ES-I3 (cell line): ENCODE measurements around the gene NUBPL.
"Not testable (repeated sequence)": the region's sequence is repeated elsewhere in the genome, so short reads cannot be mapped to it uniquely, and the experiment has no call there.

ENCODE experiments used
- H3K36me3 ChIP-seq: 2 replicates; pipeline ENCODE4 v1.6.1; 2013; ENCODE audit warnings: mild to moderate bottlenecking, low read length, control low read depth, moderate library complexity; ENCODE audit not compliant: insufficient read depth
- H3K4me1 ChIP-seq: 2 replicates; pipeline ENCODE4 v1.6.1; 2013; ENCODE audit warnings: mild to moderate bottlenecking, control low read depth, low read length; ENCODE audit not compliant: insufficient read depth
- H3K9ac ChIP-seq: 2 replicates; pipeline ENCODE4 v1.6.1; 2013; ENCODE audit warnings: low read depth, mild to moderate bottlenecking, low read length, moderate library complexity
- H3K9me3 ChIP-seq: 2 replicates; pipeline ENCODE4 v1.6.1; 2013; ENCODE audit warnings: mild to moderate bottlenecking, low read length, moderate library complexity; ENCODE audit not compliant: control insufficient read depth, insufficient read depth

The NUBPL gene

DNA sequence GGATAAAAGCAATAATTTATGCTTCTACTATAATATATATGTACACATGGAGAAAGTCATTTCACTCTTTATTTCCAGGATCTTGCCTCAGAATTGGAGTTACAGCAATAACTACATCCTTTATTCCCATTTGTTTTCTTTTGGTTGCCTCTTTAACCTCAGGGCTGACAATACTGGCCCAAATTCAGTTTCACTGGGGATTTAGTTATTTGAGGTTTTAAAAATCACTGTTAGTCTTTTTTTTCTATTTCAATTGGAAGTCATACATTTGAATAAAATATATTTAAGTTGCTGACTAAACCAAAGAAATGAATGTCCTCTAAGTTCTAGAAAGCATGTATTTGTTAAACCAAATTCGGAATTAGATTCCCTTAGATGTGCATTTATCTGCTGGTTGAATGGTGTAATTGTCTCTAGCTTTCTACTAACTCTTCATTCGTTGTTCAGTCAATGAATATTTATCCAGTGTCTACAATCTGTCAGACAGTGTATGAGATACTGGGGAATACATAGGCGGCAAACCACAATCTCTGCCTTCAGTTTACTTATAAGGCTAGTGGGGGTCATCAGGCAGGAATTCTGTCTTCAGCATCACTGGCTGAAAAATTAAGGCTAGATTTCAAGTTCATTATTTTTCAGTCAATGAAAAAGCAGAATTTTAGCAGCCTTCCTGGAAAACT is 325.1 kb downstream of the NUBPL start:
- peaks cover 3% of the 10 kb centered on the region; the same call in 1 of the 2 replicates for H3K4me1 ChIP-seq
- no peak overlapping the region for H3K9ac ChIP-seq
- H3K36me3 ChIP-seq = no peaks in the 10 kb centered on the region
- no peaks in the 10 kb centered on the region for H3K9me3 ChIP-seq

DNA sequence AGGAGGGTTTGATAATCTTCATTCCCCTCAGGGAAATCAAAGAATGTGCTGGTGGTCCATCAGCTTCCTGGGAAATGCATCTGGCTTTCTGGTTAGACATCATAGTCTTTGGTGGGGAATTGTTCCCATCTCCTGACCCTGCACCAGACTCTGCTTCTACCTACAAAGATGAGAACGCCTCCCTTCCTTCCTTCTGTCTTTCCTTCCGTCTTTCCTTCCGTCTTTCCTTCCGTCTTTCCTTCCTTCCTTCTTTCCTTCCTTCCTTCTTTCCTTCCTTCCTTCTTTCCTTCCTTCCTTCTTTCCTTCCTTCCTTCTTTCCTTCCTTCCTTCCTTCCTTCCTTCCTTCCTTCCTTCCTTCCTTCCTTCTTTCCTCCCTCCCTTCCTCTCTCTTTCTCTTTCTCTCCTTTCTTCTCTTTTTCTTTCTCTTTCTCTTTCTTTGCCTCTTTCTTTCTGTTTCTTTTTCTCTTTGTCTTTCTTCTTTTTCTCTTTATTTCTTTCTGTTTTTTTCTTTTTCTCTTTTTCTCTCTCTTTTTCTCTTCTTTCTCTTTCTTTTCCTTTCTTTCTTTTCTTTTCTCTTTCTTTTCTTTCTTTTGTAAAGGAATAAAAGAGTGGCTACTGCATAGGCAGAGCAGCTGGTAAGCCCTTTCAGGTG is 326.9 kb downstream of the NUBPL start:
- no peaks in the 10 kb centered on the region for H3K9me3 ChIP-seq
- no peak overlapping the region for H3K9ac ChIP-seq
- H3K36me3 ChIP-seq = no peaks in the 10 kb centered on the region
- peaks cover 5% of the 10 kb centered on the region for H3K4me1 ChIP-seq

DNA sequence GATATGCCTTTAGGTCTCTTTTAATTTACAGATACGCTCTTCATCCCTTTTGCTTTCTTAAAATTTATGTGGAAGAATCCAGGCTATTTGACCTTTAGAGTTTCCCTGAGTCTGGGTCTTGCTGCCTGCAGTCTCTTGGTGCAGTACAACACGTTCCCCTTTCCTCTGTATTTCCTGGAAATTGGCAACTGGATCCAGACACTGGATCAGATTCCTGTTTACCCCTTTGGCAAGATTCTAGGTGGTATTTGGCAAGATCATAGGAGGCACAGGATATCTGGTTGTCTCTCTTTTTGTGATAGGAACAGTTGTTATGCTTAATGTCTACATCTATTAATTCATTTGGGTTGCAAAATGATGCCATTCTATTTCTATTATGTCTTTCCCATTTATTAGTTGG is 328.1 kb downstream of the NUBPL start:
- no peak overlapping the region for H3K9ac ChIP-seq
- H3K36me3 ChIP-seq = no peaks in the 10 kb centered on the region
- H3K9me3 ChIP-seq = no peaks in the 10 kb centered on the region
- peaks cover 14% of the 10 kb centered on the region for H3K4me1 ChIP-seq

DNA sequence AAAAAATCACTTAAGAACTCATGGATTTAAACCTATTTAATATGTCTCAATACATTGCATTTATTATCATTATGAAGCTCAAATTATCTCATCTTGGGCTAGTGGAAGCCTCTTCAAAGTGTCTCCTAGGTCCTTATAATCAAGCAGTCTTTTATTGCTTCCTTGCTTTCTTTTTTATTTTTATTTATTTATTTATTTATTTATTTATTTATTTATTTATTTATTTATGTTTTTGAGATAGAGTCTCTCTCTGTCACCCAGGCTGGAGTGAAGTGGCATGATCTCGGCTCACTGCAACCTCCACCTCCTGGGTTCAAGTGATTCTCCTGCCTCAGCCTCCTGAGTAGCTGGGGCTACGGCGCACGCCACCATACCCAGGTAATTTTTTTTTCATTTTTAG is 329.0 kb downstream of the NUBPL start:
- not testable (repeated sequence) for H3K9ac ChIP-seq, H3K36me3 ChIP-seq, H3K9me3 ChIP-seq
- H3K4me1 ChIP-seq = peaks cover 11% of the 10 kb centered on the region; the same call in 1 of the 2 replicates

DNA sequence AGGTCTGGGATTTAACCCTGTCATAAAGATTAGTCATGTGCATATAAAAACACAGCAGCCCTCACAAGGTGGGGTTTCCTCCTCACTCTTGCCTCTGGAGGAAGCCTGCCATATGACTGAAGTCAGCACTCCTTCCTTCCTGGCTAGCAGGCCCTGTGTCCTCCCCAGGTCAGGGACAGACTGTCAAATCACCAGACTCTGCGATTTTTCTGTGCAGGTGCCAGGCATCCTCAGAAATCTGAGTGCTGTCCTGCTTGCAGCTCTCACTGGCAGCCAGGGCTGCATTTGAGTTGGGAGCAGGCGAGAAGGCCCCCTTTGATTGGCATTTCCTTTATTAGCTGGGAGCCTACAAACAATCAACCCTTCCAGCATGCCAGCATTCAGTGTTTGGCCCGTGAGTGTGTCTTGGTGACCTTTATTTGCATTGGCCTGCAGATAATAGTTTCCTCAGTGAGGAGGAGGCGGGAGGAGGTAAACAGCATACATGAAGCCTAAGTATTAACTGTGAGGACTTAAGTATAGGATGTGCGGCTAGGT is 332.1 kb downstream of the NUBPL start:
- H3K9me3 ChIP-seq = no peaks in the 10 kb centered on the region
- H3K9ac ChIP-seq = no peak overlapping the region
- H3K4me1 ChIP-seq = peaks cover 11% of the 10 kb centered on the region; the same call in 1 of the 2 replicates
- H3K36me3 ChIP-seq = no peaks in the 10 kb centered on the region

DNA sequence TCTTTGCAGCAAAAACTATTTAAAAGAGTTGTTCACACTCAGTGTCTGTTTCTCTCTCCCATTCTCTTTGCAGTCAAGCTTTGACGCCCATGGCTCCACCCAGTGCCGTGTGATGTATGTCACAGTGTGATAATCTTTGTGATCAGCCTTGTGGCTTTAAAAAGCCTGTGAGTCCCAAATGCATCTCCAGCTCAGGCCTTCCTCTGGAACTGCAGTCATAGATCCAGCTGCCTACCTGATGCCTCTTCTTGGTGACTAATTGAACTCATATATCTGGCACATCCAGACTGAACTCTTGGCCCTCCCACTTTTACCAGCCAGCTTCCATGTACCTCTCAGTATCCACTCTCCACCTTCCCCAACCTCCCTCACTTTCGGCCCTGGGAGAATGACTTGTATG is 333.1 kb downstream of the NUBPL start:
- peaks cover 11% of the 10 kb centered on the region; the same call in 1 of the 2 replicates for H3K4me1 ChIP-seq
- no peaks in the 10 kb centered on the region for H3K9me3 ChIP-seq
- no peaks in the 10 kb centered on the region for H3K36me3 ChIP-seq
- H3K9ac ChIP-seq = no peak overlapping the region

DNA sequence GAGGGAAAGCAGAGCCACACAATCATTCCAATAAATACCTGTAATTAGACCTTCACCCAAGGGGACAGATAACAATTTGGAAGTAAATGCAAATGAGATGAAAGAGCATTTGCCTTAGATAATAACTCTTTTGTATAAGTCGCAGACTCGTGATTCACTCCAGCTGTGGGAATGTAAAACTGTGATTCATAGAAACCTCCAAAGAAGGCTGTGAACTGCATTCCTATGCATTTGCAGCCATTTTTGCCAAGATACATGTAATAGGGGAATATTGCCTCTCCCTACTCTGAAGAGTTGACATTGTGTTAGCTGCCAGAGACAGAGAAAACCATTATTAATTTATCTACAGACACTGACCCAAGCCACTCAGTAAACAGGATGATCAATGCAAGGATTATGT is 334.0 kb downstream of the NUBPL start:
- H3K9ac ChIP-seq = no peak overlapping the region

DNA sequence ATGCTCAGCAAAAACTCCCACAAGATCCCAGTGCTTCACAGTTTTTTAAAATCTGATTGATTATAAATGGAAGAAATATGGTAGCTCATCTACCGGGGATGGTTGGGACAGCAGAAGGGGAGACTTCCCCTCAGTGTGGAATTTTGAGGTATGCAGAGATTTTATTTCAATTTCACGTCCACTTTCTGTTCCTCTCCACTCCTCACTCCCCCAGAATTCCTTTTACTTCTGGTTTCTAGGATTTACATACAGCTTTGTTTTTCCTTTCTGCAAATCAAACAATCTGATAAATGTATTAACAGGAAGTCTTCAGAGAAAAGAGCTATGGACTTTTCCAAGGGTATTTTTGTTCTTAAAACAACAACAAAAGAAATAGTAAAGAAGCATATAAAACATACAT is 334.4 kb downstream of the NUBPL start:
- H3K36me3 ChIP-seq = no peaks in the 10 kb centered on the region

More for the DNA sequence above, 334.0 kb downstream of the NUBPL start:
- no peaks in the 10 kb centered on the region for H3K36me3 ChIP-seq
- no peaks in the 10 kb centered on the region for H3K9me3 ChIP-seq
- peaks cover 11% of the 10 kb centered on the region; the same call in 1 of the 2 replicates for H3K4me1 ChIP-seq

DNA sequence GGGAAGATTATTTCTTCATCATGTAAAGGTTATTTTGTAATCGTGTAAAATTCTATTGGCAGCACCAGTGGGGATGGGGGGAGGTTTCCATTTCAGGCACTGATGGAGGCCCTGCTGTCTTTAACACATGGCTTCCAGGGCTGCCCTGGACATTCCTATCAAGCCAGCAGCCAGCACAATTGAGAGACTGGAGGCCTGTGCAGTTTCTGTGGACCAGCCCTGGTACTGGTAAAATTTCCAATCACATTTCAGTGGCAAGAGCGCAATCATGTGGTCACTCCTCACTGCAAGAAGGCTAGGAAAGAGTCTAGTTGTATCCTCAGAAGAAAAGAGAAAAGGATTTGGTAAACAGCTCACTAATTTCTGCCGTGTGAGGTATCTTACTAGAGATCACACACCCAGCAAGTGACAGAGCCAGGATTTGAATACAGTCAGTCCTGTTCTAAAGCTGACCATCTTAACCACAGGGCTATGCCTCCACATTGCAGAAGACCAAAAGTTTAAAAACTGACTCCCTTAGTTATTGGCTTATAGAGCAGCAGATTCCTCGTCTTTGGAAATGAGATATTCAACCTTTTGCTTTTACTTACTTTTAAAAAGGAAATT is 336.5 kb downstream of the NUBPL start:
- Histone ChIP-seq H3K9me3 (no peaks in the 10 kb centered on the region), H3K4me1 (peaks cover 17% of the 10 kb centered on the region; the same call in 1 of the 2 replicates), H3K36me3 (no peaks in the 10 kb centered on the region), H3K9ac (no peak overlapping the region)

More for the DNA sequence above, 334.4 kb downstream of the NUBPL start:
- Histone ChIP-seq H3K9ac (no peak overlapping the region), H3K9me3 (no peaks in the 10 kb centered on the region), H3K4me1 (peaks cover 11% of the 10 kb centered on the region; the same call in 1 of the 2 replicates)

DNA sequence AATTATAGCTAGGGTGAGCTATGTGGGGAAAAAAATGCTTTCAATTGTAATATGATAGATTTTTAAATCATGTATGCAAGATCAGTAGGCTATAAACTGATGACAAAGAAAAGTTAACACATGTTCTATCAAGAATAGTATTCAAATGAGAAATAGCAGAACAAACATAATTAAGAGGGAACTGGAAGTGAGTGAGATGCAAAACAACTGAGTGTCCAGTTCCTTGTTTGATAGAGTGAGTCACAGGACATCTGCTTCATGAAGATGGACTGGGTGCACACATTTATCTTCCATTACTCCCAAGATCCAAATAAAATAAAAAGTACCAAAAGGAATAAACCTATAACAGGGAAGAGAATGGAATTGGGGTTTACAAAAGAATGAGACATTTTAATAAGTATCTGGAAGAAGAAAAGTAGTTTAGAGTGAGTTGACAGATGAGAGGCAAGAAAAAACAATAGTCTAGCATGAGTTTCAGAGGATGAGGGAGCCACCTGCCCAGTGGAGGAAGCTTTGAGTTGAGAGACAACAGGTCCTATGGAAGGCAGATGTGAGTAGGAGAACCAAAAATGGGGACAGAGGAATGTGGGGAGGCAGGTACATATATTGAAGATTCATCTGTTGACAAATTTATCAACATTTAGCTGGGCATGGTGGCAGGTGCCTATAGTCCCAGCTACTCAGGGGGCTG is 337.8 kb downstream of the NUBPL start:
- H3K36me3 ChIP-seq = no peaks in the 10 kb centered on the region
- no peaks in the 10 kb centered on the region for H3K9me3 ChIP-seq
- peaks cover 6% of the 10 kb centered on the region; the same call in 1 of the 2 replicates for H3K4me1 ChIP-seq
- no peak overlapping the region for H3K9ac ChIP-seq

DNA sequence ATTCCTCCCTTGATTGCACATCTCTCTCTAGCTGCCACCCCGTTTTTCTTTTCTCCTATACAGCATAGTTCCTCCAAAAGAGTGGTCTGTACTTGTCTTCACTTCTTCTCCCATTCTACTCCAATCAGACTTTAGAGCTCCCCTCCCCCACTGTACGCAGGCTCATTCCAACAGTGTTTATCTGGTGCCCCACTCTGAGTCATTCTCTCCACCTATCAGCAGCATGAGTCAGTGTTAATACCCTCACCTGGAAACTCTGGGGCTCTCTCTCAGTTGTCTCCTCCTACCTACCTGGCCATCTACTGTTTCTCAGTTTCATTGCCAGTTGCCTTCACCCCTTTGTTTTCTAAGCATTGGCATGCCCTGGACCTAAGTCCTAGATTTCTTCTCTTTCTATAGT is 340.8 kb downstream of the NUBPL start:
- Histone ChIP-seq H3K9me3 (no peaks in the 10 kb centered on the region), H3K36me3 (no peaks in the 10 kb centered on the region), H3K4me1 (peaks cover 6% of the 10 kb centered on the region; the same call in 1 of the 2 replicates), H3K9ac (no peak overlapping the region)

DNA sequence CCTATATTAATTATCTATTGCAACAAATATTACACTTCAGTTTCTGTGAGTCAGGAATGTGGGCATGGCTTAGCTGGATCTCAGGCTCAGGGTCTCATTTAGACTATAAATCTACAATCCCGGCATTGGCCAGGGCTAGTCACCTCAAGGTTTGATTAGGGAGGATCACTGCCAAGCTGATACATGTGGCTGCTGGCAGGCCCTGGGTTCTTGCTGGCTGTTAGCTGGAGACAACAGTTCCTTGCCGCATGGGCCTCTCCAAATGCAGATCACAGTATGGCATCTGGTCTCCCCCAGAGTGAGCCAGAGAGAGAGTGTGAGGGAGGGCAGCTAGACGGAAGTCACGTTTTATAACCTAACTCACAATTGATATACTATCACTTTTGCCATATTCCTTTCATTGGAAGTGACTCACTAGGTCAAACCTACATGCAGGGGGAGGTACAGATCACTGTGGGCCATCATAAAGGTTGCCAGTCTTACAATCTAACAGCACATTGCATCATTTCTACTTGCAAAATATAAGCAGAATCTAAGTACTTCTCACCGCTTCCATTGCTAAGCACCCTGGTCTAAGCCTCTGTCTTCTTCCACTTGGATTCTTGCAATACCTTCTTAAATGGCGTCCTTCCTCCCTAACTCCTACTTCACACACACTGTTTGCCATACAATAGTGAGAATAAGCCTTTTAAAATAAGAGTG is 341.9 kb downstream of the NUBPL start:
- Histone ChIP-seq H3K36me3 (no peaks in the 10 kb centered on the region), H3K4me1 (peaks cover 6% of the 10 kb centered on the region; the same call in 1 of the 2 replicates), H3K9me3 (no peaks in the 10 kb centered on the region), H3K9ac (no peak overlapping the region)

DNA sequence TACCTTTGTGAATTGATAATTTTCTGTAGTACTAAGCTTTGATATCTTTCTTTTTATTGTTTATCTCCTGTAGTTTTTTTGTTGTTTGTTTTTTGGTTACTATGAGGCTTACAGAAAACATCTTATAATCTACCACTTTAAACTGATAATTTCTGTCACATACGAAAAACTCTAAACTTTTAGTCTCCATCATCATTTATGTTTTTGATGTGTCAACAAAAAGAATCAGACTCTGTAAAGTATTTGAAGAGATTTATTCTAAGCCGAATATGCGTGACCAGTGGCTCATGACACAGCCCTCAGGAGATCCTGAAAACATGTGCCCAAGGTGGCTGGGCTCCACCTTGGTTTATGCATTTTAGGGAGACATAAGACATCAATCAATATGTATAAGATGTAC is 348.8 kb downstream of the NUBPL start:
- H3K4me1 ChIP-seq = no peaks in the 10 kb centered on the region
- no peaks in the 10 kb centered on the region for H3K36me3 ChIP-seq
- H3K9me3 ChIP-seq = no peaks in the 10 kb centered on the region
- no peak overlapping the region for H3K9ac ChIP-seq
